Loucy (cell line): ENCODE results near the gene NLRP9.

Experiments
- H2AFZ ChIP-seq: fragments of 200-600 bp; sonication (generic); 2 replicates; pipeline ENCODE4 v1.6.0; 2016; ENCODE audit warnings: antibody characterized with exemption, mild to moderate bottlenecking, low read length, moderate library complexity
- H3F3A ChIP-seq: fragments of 200-600 bp; 2 replicates; pipeline ENCODE4 v1.6.0; 2016; ENCODE audit warnings: antibody characterized with exemption, low read depth, mild to moderate bottlenecking
- H3K27me3 ChIP-seq: fragments of 200-600 bp; sonication (generic); 2 replicates; pipeline ENCODE4 v1.6.1; 2014; ENCODE audit warnings: low read length, mild to moderate bottlenecking; ENCODE audit not compliant: insufficient read depth, poor library complexity, severe bottlenecking
- H3K36me3 ChIP-seq: fragments of 200-600 bp; sonication (generic); 2 replicates; pipeline ENCODE4 v1.6.1; 2016; ENCODE audit warnings: low read length; ENCODE audit not compliant: insufficient read depth
- H3K4me1 ChIP-seq: fragments of 200-600 bp; sonication (generic); 2 replicates; pipeline ENCODE4 v1.5.1; 2014; ENCODE audit warnings: low read length, mild to moderate bottlenecking; ENCODE audit not compliant: insufficient read depth, poor library complexity, severe bottlenecking
- H3K4me2 ChIP-seq: fragments of 200-600 bp; sonication (generic); 2 replicates; pipeline ENCODE4 v1.6.0; 2014; ENCODE audit warnings: antibody characterized with exemption, low read length, low read depth, mild to moderate bottlenecking; ENCODE audit not compliant: poor library complexity, severe bottlenecking
- H3K4me3 ChIP-seq: fragments of 200-600 bp; sonication (generic); 2 replicates; pipeline ENCODE4 v1.5.1; 2014; ENCODE audit warnings: low read length, mild to moderate bottlenecking, mixed read lengths; ENCODE audit not compliant: poor library complexity, severe bottlenecking
- H3K79me2 ChIP-seq: fragments of 200-600 bp; sonication (generic); 2 replicates; pipeline ENCODE4 v1.6.1; 2014; ENCODE audit warnings: low read length; ENCODE audit not compliant: insufficient read depth
- H3K9ac ChIP-seq: fragments of 200-600 bp; sonication (generic); 2 replicates; pipeline ENCODE4 v1.6.0; 2014; ENCODE audit warnings: mild to moderate bottlenecking, low read depth, low read length, moderate library complexity; ENCODE audit not compliant: poor library complexity, severe bottlenecking
- H3K9me2 ChIP-seq: fragments of 200-600 bp; sonication (generic); replicated peaks from 2 replicates; pipeline ENCODE4 v1.6.1; 2016; ENCODE audit warnings: low read depth, low read length, mixed read lengths
- H3K9me3 ChIP-seq: fragments of 200-600 bp; sonication (generic); 2 replicates; pipeline ENCODE4 v1.6.1; 2014; ENCODE audit warnings: mild to moderate bottlenecking, antibody characterized with exemption, low read length, low read depth; ENCODE audit not compliant: insufficient read depth
- H4K20me1 ChIP-seq: fragments of 200-600 bp; sonication (generic); 2 replicates; pipeline ENCODE4 v1.6.0; 2014; ENCODE audit warnings: antibody characterized with exemption, low read length, mild to moderate bottlenecking; ENCODE audit not compliant: insufficient read depth, poor library complexity, severe bottlenecking
- CTCF ChIP-seq: fragments of 200-600 bp; sonication (generic); conservative IDR thresholded peaks from 2 replicates; pipeline ENCODE4 v1.5.1; 2014; ENCODE audit warnings: mild to moderate bottlenecking, antibody characterized with exemption, low read length
- EZH2phosphoT487 ChIP-seq: fragments of 200-600 bp; IDR thresholded peaks from 2 replicates; pipeline ENCODE4 v1.6.1; 2018; ENCODE audit warnings: antibody characterized with exemption, mild to moderate bottlenecking, moderate library complexity, borderline replicate concordance

NLRP9 gene

GRCh38 chr19:55667958-55668357 lies 70.2 kb downstream of the NLRP9 start:
- no peak for TF ChIP-seq EZH2phosphoT487
- TF ChIP-seq CTCF = no peak
- H3K4me3 ChIP-seq = no peak overlapping the region
- no peak overlapping the region for H2AFZ ChIP-seq
- H3K36me3 ChIP-seq = peaks cover 90% of the 10 kb centered on the region
- no peaks in the 10 kb centered on the region for H3F3A ChIP-seq
- H3K9ac ChIP-seq = no peak overlapping the region
- no peaks in the 10 kb centered on the region for H3K4me1 ChIP-seq
- peaks cover 96% of the 10 kb centered on the region for H3K79me2 ChIP-seq
- no peaks in the 10 kb centered on the region for H3K9me2 ChIP-seq
- H3K27me3 ChIP-seq = no peaks in the 10 kb centered on the region
- peaks cover 92% of the 10 kb centered on the region for H4K20me1 ChIP-seq
- no peaks in the 10 kb centered on the region for H3K9me3 ChIP-seq
- no peak overlapping the region for H3K4me2 ChIP-seq

- Histone ChIP-seq H4K20me1 (peaks cover 92% of the 10 kb centered on the region), H3K79me2 (peaks cover 96% of the 10 kb centered on the region), H3K27me3 (no peaks in the 10 kb centered on the region), H3K4me1 (no peaks in the 10 kb centered on the region), H2AFZ (no peak overlapping the region), H3F3A (no peaks in the 10 kb centered on the region), H3K9me3 (no peaks in the 10 kb centered on the region), H3K4me2 (no peak overlapping the region), H3K36me3 (peaks cover 90% of the 10 kb centered on the region), H3K9ac (no peak overlapping the region), H3K9me2 (no peaks in the 10 kb centered on the region), H3K4me3 (no peak overlapping the region)
- TF ChIP-seq EZH2phosphoT487 (no peak), CTCF (no peak)
These were observed 70.7 kb downstream of the NLRP9 start for GRCh38 chr19:55667511-55667910.

DNA sequence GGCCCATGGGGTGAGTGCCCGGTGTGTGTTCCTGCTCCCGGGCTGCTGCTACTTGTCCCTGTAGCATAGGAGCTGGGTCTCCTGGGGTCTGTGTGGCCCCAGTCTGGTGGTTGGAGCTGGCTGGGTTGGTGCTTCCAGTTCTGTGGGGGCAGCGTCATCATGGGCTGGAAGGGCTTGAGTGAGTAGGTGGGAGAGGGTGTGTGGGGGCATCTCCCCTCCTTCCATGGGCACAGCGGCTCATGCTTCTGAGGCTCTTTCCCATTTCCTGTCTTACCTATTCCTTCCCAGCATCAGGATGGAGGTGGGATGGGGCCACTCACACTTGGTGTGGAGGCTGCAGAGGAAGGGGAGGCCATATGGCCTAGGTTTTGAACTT lies 71.2 kb downstream of the NLRP9 start:
- Histone ChIP-seq H3F3A (no peaks in the 10 kb centered on the region), H3K27me3 (no peaks in the 10 kb centered on the region), H3K36me3 (peaks cover 90% of the 10 kb centered on the region), H3K9me2 (no peaks in the 10 kb centered on the region), H3K9me3 (no peaks in the 10 kb centered on the region), H3K4me1 (no peaks in the 10 kb centered on the region), H3K4me3 (no peak overlapping the region), H3K4me2 (no peak overlapping the region), H3K9ac (no peak overlapping the region), H3K79me2 (peaks cover 96% of the 10 kb centered on the region), H4K20me1 (peaks cover 92% of the 10 kb centered on the region), H2AFZ (no peak overlapping the region)
- TF ChIP-seq CTCF = no peak
- TF ChIP-seq EZH2phosphoT487 = no peak
